Measurements from ENCODE around the gene NOP14. TPM values are rescaled to one million over a fixed set of nuclear protein-coding genes. Genes with fewer than 3 reads are reported as not detected.

The NOP14 gene
- total and polyA plus RNA-seq, 4 donors = 13.3 to 25.4 (median 19.7) TPM

GRCh38 chr4:2934813-2935761, 28.1 kb downstream of the NOP14 start:
- no peak for TF ChIP-seq CTCF (IDR thresholded peaks at IDR 0.05; ENCODE audit: control extremely low read depth, extremely low read depth)
- peak; percentile 91 to 96 (median 96) for DNase-seq
- Histone ChIP-seq H3K4me1 (ENCODE audit: control insufficient read depth in 5 of 5, insufficient read depth in 5 of 5, low read length in 5 of 5) (peaks cover 0 to 43% (median 34%) of the 10 kb centered on the region in 5 donors), H3K27me3 (ENCODE audit: control insufficient read depth in 3 of 3, insufficient read depth in 3 of 3, low read length in 2 of 3) (no peaks in the 10 kb centered on the region), H3K27ac (ENCODE audit: low read depth in 1 of 2, low read length in 1 of 2) (peak overlapping the region; percentile 83 to 96), H3K4me3 (peak overlapping the region; percentile 88), H3K9ac (ENCODE audit: insufficient read depth in 1 of 2, low read length in 2 of 2) (peak overlapping the region; percentile 60 to 72), H3K9me3 (ENCODE audit: control insufficient read depth in 4 of 4, insufficient read depth in 3 of 4, low read length in 3 of 4) (no peaks in the 10 kb centered on the region), H3K36me3 (ENCODE audit: control insufficient read depth in 4 of 4, insufficient read depth in 4 of 4, low read length in 4 of 4) (peaks cover 0 to 35% (median 20%) of the 10 kb centered on the region in 4 donors)
- WGBS, 2 donors = 0% methylated on average over 67 to 70 of the region's 70 CpGs
- ATAC-seq (ENCODE audit: insufficient read depth, low FRiP score) = peak; percentile 73

GRCh38 chr4:2934077-2934812, 29.0 kb downstream of the NOP14 start:
- H3K4me1 ChIP-seq (ENCODE audit: control insufficient read depth in 5 of 5, insufficient read depth in 5 of 5, low read length in 5 of 5) = peaks cover 0 to 47% (median 34%) of the 10 kb centered on the region in 5 donors
- DNase-seq = peak in 2 of 3 donors; percentile 31 to 40
- no peaks in the 10 kb centered on the region for H3K27me3 ChIP-seq (ENCODE audit: control insufficient read depth in 3 of 3, insufficient read depth in 3 of 3, low read length in 2 of 3)
- no peaks in the 10 kb centered on the region for H3K9me3 ChIP-seq (ENCODE audit: control insufficient read depth in 4 of 4, insufficient read depth in 3 of 4, low read length in 3 of 4)
- peak overlapping the region in 1 of 2 donors; percentile 91 for H3K27ac ChIP-seq (ENCODE audit: low read depth in 1 of 2, low read length in 1 of 2)
- TF ChIP-seq CTCF (IDR thresholded peaks at IDR 0.05; ENCODE audit: control extremely low read depth, extremely low read depth) = no peak
- no peak for ATAC-seq (ENCODE audit: insufficient read depth, low FRiP score)
- no peak overlapping the region for H3K9ac ChIP-seq (ENCODE audit: insufficient read depth in 1 of 2, low read length in 2 of 2)
- peak overlapping the region; percentile 28 for H3K4me3 ChIP-seq
- peaks cover 0 to 33% (median 18%) of the 10 kb centered on the region in 4 donors for H3K36me3 ChIP-seq (ENCODE audit: control insufficient read depth in 4 of 4, insufficient read depth in 4 of 4, low read length in 4 of 4)
- WGBS, 2 donors = 2% methylated on average over 38 to 91 of the region's 93 CpGs

- H3K9ac ChIP-seq (ENCODE audit: insufficient read depth in 1 of 2, low read length in 2 of 2) = peak overlapping the region in 1 of 2 donors; percentile 19
- 17 to 27% methylated on average over 30 to 31 of the region's 31 CpGs for WGBS, 2 donors
- H3K36me3 ChIP-seq (ENCODE audit: control insufficient read depth in 4 of 4, insufficient read depth in 4 of 4, low read length in 4 of 4) = peaks cover 4 to 33% (median 13%) of the 10 kb centered on the region in 4 donors
- peak overlapping the region in 1 of 2 donors; percentile 91 for H3K27ac ChIP-seq (ENCODE audit: low read depth in 1 of 2, low read length in 1 of 2)
- H3K9me3 ChIP-seq (ENCODE audit: control insufficient read depth in 4 of 4, insufficient read depth in 3 of 4, low read length in 3 of 4) = no peaks in the 10 kb centered on the region
- no peaks in the 10 kb centered on the region for H3K27me3 ChIP-seq (ENCODE audit: control insufficient read depth in 3 of 3, insufficient read depth in 3 of 3, low read length in 2 of 3)
- ATAC-seq (ENCODE audit: insufficient read depth, low FRiP score) (no peak), DNase-seq (peak in 1 of 3 donors; percentile 19)
- TF ChIP-seq CTCF (IDR thresholded peaks at IDR 0.05; ENCODE audit: control extremely low read depth, extremely low read depth) = no peak
- H3K4me3 ChIP-seq = peak overlapping the region; percentile 2
- H3K4me1 ChIP-seq (ENCODE audit: control insufficient read depth in 5 of 5, insufficient read depth in 5 of 5, low read length in 5 of 5) = peaks cover 0 to 52% (median 34%) of the 10 kb centered on the region in 5 donors
Observed at GRCh38 chr4:2933566-2934076, 29.6 kb downstream of the NOP14 start.
